ENCODE results near the gene MORC2.

The MORC2 gene

GRCh38 chr22:30949934-30950660, 18.5 kb downstream of the MORC2 start:
- no peak for DNase-seq (ENCODE audit: low read depth in 2 of 2)

- peak; percentile 4 to 8 for DNase-seq (ENCODE audit: low read depth in 2 of 2)
Measured at GRCh38 chr22:30948930-30949342, 19.6 kb downstream of the MORC2 start.

DNA sequence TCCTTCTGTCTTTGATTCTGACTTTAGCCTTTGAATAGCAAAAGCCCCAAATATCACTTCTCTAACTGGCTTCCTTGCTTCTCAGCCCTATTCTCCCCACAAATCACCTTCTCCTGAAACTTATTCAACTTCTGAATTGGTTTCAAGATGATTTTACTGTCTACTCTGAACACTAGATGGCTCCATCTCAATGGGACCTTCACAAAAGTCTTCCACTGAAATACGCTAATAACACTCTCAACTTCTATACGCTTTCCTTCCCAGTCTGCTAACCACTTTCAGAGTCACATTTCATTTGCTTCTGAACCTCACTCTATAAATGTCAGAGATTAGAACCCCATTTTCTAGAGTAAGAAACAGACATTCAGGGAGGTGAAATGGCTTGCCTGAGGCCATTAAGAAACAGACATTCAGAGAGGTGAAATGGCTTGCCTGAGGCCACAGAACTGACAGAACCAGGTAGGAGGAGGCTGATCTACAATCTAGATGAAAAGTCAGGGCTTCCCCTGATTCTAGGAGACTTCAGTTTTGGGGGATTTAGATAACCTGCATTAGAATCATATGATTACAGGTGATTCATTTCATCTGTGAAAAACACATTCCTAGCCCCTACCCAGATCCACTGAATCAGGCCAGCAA, 20.6 kb downstream of the MORC2 start:
- DNase-seq (ENCODE audit: low read depth in 2 of 2) = peak; percentile 18 to 19

- no peak for DNase-seq (ENCODE audit: low read depth in 2 of 2)
Measured at GRCh38 chr22:30947173-30947815, 21.3 kb downstream of the MORC2 start.

- DNase-seq (ENCODE audit: low read depth in 2 of 2) = no peak
Measured at GRCh38 chr22:30946354-30946753, 22.2 kb downstream of the MORC2 start.

DNA sequence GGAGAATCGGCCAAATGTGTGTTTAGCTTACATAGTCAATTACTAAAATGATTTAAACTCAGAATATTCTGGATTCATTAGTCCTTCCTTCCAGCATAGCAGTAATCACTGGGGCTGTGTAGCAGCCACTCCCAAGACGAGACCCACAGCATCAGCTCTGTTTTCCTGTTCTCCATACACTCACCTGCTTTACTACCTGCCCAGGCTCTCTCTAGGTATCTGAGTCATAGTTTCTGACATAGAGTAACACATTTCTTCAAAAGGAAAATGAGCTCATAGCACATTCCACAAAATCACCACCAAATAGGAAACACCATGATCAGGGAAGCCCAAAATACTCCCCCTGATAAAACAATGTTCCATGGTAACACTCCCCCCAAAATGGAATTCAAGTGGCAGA, 22.9 kb downstream of the MORC2 start:
- no peak for DNase-seq (ENCODE audit: low read depth in 2 of 2)

DNA sequence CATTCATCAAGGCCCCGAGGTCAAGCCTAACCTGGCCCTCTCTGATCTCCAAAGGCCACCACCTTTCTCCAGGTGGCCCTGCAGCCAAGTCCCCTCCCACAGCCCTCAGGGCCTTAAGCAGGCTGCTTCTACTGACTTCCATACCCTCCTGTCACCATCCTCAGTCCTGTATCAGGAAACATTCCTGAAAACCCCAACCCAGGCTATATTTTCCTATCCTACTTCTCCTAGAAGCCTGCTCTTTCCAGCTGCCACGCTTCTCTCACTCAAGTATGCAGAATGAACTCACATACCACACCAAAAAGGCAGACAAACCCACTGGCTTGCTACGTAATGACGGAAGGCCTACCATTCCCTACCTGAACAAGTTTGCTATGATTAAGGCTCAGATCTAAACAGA, 23.6 kb downstream of the MORC2 start:
- no peak for DNase-seq (ENCODE audit: low read depth in 2 of 2)

GRCh38 chr22:30943368-30943767, 25.2 kb downstream of the MORC2 start:
- DNase-seq (ENCODE audit: low read depth in 2 of 2) = no peak

DNA sequence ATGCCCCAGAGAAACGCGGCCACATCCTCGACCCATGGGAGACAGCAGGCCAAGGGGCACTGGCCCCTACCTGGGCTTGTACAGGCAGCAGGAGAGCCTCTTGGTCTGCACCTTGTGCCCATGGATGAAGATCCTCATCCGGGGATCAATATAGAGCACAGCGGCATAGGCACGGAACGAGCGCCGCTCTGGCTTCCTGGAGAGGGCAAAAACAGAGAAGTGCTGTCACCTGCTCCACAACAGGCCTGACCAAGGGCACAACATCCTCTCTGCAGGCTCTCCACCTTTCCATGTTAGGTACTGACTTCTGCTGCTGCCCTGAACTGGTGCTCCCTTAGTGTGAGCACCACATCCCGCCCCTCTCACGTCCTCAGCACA, 27.2 kb downstream of the MORC2 start:
- DNase-seq (ENCODE audit: low read depth in 2 of 2) = no peak

DNA sequence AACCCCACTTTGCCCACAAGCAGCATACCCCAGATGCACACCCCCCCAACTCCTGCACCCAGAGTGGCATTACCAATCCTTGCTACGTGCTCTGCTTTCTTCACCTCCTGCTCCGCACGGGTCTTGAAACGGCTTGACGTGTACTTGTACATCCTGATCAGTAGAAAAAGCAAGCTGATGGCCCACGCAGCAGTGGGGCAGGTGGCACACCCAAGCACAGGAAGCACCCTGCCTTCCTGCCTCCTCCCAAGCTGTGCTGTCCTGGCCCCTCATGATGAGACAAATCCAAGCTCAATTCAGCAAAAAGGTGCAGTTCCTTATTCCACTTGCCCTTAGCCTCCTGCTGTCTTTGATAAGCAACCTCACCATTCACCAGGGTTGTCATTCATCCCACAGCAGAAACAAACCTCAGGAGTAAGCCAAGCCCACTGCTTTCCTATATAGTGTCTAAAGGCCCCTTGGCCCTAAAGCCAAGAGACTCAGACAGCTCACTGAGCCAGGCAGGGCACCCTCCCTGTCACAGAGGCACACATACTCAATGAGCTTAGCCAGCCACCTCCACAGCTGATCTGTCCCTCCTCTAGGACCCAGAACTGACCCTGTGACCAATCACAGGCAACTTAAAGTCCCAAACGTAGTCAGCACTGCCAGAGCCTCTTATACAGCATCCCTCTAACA, 27.8 kb downstream of the MORC2 start:
- no peak for DNase-seq (ENCODE audit: low read depth in 2 of 2)

DNA sequence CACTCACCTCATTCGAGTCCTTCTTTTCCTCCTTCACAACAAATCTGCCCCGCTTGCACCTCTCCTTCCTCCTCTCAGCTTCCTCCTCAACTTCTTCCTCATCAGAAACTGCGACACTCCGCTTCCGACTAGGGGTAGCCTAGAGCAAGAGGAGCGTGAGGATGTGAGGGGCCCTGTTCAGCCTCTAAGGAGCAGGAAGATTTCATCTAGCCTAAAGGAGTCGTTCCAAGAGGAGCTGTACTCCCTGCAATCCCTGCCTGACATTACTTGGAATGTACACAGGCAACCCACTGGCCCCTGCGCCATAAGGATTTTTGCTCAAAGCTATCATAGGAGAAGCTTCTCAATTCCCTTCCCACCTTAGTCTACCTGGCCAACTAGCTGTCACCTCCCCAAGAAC, 34.5 kb downstream of the MORC2 start:
- DNase-seq (ENCODE audit: low read depth in 2 of 2) = no peak

DNA sequence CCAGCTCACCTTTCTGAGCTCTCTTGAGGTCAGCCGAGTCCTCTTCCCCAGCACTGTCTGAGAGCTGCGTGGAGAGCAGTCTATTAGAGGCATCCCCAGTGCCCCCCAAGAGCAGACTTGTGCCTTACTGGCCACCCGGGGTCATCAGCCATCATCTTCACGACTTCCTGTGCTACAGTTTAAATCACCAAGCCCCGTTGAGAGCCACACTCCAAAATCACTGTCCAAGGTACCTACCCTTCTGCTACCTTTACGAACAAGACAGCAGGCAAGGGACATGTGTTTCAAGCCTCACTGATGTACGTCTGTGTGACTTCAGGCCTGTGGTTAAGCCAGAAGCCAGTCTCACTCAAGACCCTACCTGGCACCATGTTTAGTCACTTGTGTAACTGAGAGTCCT, 35.1 kb downstream of the MORC2 start:
- no peak for DNase-seq (ENCODE audit: low read depth in 2 of 2)

DNA sequence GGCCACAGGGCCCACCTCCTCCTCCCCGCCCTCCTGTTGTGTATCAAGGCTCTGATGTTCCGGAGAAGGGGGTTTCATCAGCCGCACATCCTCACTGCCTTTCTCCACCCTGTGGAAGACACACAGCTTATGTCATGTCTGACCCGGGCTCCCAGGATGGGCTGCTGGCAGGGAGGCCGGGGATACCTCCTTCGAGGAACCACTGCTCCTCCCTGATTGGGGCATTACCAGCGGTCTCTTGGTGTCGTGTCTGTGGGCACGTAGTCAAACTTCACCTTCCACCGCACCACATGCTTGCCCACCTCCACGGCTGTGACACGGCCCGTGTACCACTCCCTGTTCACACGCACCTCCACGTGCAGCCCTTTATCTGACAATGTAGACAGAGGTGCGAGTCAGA, 35.9 kb downstream of the MORC2 start:
- DNase-seq (ENCODE audit: low read depth in 2 of 2) = no peak

GRCh38 chr22:30931541-30932300, 36.9 kb downstream of the MORC2 start:
- DNase-seq (ENCODE audit: low read depth in 2 of 2) = no peak

DNA sequence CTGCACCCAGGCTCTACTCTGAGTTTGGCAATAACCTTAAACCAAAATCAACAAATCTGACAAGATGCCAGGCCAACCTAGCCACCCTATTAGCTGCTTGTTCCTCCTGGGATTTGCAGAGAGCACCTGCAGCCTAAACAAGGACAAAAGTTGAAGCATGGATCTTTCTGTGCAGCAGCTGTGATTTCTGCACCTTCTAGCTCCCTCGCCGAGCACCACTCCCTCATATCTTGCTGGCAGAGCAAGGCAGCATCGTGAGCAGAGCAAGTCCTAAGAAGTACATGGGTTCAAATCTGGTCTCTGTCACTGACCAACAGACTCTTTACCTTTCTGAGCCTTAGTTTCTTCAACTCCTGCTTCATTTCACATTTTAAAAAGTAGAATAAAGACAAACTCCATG, 38.3 kb downstream of the MORC2 start:
- DNase-seq (ENCODE audit: low read depth in 2 of 2) = no peak

DNA sequence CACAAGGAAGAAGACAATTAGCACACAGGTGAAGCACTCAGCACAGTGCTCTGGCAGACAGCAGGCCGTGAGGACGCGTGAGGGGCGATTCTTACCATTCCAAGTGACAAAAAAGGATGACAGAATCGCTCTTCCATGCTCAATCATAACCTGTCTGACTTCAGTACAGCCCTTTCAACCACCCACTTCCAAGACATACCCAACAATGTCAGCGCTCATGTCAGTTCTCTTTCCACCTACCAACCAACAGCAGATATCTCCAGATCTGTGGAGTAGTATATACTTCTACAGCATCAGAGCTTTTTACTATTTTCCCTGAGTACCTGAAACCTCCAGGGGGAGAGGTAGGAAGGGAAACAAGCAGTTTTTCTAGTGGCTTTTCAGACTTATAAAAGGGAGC, 40.2 kb downstream of the MORC2 start:
- DNase-seq (ENCODE audit: low read depth in 2 of 2) = no peak

DNA sequence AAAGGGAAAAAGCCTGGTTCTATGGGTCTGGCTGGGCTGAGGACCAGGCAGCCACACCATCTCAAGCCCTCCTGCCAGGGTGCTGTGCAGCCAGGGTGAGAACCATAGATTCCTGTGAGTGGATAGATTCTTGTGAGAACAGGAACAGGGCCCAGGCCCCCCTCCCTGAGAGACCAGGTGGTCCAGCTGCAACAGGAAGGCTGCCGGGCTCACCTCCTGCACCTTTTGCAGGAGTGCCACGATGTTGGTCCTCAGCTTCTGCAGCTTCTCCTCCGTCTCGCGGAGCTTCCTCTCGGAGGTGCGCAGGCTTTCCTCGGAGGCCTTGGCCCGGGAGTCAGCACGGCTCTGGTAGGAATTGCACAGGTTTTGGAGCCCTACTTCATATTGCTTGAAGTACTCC, 40.8 kb downstream of the MORC2 start:
- no peak for DNase-seq (ENCODE audit: low read depth in 2 of 2)

- DNase-seq (ENCODE audit: low read depth in 2 of 2) = no peak
Measured at GRCh38 chr22:30926706-30927105, 41.9 kb downstream of the MORC2 start.

DNA sequence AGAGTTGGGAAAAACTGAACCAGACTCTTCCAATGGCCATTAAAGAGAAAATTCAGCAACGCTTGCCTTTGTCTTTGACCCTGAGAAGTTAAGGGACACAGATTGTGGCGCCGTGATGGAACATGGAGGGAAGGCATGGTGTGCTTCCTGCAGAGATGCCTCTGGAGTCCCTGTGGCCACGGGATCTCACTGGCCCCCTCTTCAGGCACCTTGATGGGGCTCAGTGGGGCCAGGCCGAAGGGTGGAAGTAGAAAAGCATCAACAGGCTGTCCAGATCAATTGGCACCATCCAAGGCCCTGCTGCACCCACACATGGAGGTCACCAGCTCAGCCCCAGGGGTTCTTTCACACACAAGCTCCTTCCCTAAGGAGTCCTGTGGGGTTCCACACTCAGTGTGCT, 42.9 kb downstream of the MORC2 start:
- DNase-seq (ENCODE audit: low read depth in 2 of 2) = no peak

DNA sequence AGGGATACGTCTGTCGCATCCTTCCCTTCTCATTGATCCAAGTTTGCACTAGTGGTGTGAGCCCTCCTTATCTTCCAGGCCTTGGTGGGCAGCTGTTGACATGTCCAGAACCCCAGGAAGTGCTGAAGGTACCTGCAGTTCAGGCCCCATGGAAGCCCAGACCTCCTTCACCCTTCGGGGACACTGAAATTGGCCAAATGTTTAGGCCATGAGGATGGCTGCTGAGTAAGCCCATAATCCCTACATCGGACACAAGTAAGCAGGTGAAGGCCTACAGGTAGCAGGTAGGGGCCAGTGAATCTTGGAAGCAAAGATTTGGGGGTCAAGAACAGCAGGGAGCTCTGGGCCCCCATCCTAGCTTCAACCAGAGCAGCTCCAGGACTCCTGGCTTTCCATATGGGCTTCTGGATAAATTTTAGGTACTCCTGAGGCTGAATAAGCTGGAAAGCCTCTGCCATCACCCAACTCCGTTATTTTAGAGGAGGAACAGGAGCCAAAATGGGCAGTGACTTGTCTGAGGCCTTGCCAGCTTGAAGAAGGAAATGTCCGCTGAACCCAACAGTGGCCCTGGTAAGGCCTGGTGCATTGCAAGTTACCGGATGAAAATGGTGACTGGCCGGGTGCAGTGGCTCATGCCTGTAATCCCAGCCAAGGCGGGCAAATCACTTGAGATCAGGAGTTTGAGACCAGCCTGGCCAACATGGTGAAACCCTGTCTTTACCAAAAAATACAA, 45.2 kb downstream of the MORC2 start:
- no peak for DNase-seq (ENCODE audit: low read depth in 2 of 2)

DNA sequence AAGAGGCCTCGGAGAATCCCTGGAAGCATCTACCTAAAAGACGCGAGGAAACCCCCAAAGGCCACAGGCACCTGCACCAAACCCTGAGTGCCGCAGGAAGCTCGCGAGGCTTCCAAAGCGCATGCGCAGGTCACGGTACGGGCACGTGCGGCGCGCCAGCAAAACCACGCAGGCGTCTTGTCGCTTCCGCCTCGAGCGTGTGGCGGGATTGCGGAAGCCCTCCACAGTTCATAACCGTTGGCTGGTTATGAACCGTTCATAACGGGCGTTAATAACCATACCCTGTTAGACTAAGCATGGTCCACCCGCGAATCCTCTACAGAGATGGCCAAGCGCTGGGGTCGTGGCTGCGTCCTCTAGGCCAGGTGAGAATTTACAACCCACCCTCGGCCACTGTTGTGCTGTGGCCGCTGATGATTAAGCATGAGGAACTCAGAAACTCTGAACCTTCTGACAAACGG, 46.4 kb downstream of the MORC2 start:
- peak; percentile 7 to 12 for DNase-seq (ENCODE audit: low read depth in 2 of 2)

Data from fibroblast of skin of left biceps (primary cell).